ENCODE results near the gene ANXA5. TPM values are rescaled to one million over a fixed set of nuclear protein-coding genes. Genes with fewer than 3 reads are reported as not detected.

ANXA5 gene
- total and polyA plus RNA-seq, 2 of the 4 experiments (the other 2 are of a cell fraction): 780 to 1,448 TPM

- TF ChIP-seq RCOR1 (IDR thresholded peaks at IDR 0.05; ENCODE audit: insufficient replicate concordance, low read length) (no peak), CHD1 (IDR thresholded peaks at IDR 0.05; ENCODE audit: low read depth, low read length) (no peak), SMC3 (IDR thresholded peaks at IDR 0.05; ENCODE audit: low read depth, low read length) (no peak)
- ATAC-seq (ENCODE audit: low read depth) (no peak), DNase-seq (no peak)
- H2BK120ac ChIP-seq (ENCODE audit: low read depth, low read length): no peak overlapping the region
- H4K20me1 ChIP-seq (ENCODE audit: insufficient read depth, low read length): no peaks in the 10 kb centered on the region
- H3K4ac ChIP-seq (ENCODE audit: low read depth, low read length): no peak overlapping the region
- H2BK20ac ChIP-seq (ENCODE audit: low read depth, low read length): no peak overlapping the region
- dilution Hi-C loops (cut with HindIII; ENCODE audit: low sequenced_read_pairs, unreplicated experiment) (no loop called here), in situ Hi-C loops (cut with MboI; ENCODE audit: low sequenced_read_pairs) (loop anchor here (10.0 kb wide), 1 partner anchor 171 kb away; no protein-coding TSS in a partner anchor), intact Hi-C loops (cut with micrococcal nuclease) (loop anchor here (2.0 to 5.0 kb wide), 4 partner anchors 171 to 463 kb away; no protein-coding TSS in a partner anchor)
- no peak overlapping the region for H2BK5ac ChIP-seq (ENCODE audit: low read depth, low read length, poor library complexity, severe bottlenecking)
- no peak overlapping the region for H3K23ac ChIP-seq (ENCODE audit: low read depth, low read length)
- no TSS peak for BruUV-seq (replicated peaks)
- no peak overlapping the region for H2AK5ac ChIP-seq (ENCODE audit: low read depth, low read length)
- H3K18ac ChIP-seq (ENCODE audit: low read depth, low read length): no peak overlapping the region
- H3K56ac ChIP-seq (ENCODE audit: extremely low read depth, insufficient read depth, low read length): no peak overlapping the region
- no peaks in the 10 kb centered on the region for H3K79me1 ChIP-seq (ENCODE audit: low read depth in 1 of 2, low read length in 2 of 2)
- ChIA-PET CTCF (interaction anchor here (0.6 to 1.1 kb wide), 3 partner anchors 13 to 180 kb away, joined by 3 to 6 read pairs (median 4); no protein-coding TSS in a partner anchor), POLR2A (ENCODE audit: unreplicated experiment) (no interaction called here)
- no peak overlapping the region for H2AFZ ChIP-seq (replicated peaks; ENCODE audit: low read length, poor library complexity)
- H3K4me3 ChIP-seq (ENCODE audit: insufficient read depth, low read depth, low read length): no peak overlapping the region
- no peaks in the 10 kb centered on the region for H3K4me1 ChIP-seq (ENCODE audit: control insufficient read depth, insufficient read depth, low read length)
- no peak overlapping the region for H4K5ac ChIP-seq (ENCODE audit: low read depth, low read length)
- no peak overlapping the region for H3K27ac ChIP-seq (ENCODE audit: insufficient read depth, low read length)
- no peak overlapping the region for H2AK9ac ChIP-seq (replicated peaks; ENCODE audit: low read depth, low read length, poor library complexity)
- H3K9ac ChIP-seq (ENCODE audit: low read depth, low read length): no peak overlapping the region
- no peaks in the 10 kb centered on the region for H3K9me3 ChIP-seq (ENCODE audit: control insufficient read depth, insufficient read depth, low read length)
- H4K91ac ChIP-seq (ENCODE audit: insufficient read depth, low read depth, low read length): no peak overlapping the region
- no peak overlapping the region for H4K8ac ChIP-seq (ENCODE audit: low read depth in 2 of 2, low read length in 2 of 2)
- H3K14ac ChIP-seq (replicated peaks; ENCODE audit: low read depth, low read length): no peak overlapping the region
- WGBS, 2 experiments (ENCODE audit: extremely low coverage in 2 of 2, insufficient read length in 1 of 2): no CpG with 5 or more reads among the region's 7 CpGs
- H3K4me2 ChIP-seq (ENCODE audit: low read depth, low read length): no peak overlapping the region
- no peaks in the 10 kb centered on the region for H3K9me1 ChIP-seq (ENCODE audit: insufficient read depth, low read length)
- H2BK15ac ChIP-seq (ENCODE audit: low read depth, low read length): no peak overlapping the region
- H3K36me3 ChIP-seq (ENCODE audit: control insufficient read depth, insufficient read depth, low read length): no peaks in the 10 kb centered on the region
- no peaks in the 10 kb centered on the region for H3K27me3 ChIP-seq (ENCODE audit: control insufficient read depth, insufficient read depth, low read length)
These were observed 41.2 kb downstream of the ANXA5 start for GRCh38 chr4:121655320-121656268.
